Parathyroid adenoma (tissue), 2 donors: Measurements from ENCODE around the gene SLC6A19.
A peak's percentile ranks its signal among the peaks of the same experiment; 100 is the strongest.

ENCODE experiments used
- H2AFZ ChIP-seq: fragments of 300-600 bp; sonication (generic); one replicate; pipeline ENCODE4 v1.7.0; 2017; ENCODE audit warnings: antibody characterized with exemption, mild to moderate bottlenecking
- H3K27ac ChIP-seq: fragments of 300-600 bp; sonication (generic); one replicate; pipeline ENCODE4 v1.7.0; 2017
- H3K27me3 ChIP-seq: fragments of 300-600 bp; sonication (generic); one replicate; pipeline ENCODE4 v1.7.0; 2017; ENCODE audit warnings: low read length; ENCODE audit not compliant: control insufficient read depth, insufficient read depth
- H3K36me3 ChIP-seq: fragments of 300-600 bp; sonication (generic); one replicate; pipeline ENCODE4 v1.7.0; 2017; ENCODE audit warnings: low read length; ENCODE audit not compliant: control insufficient read depth, insufficient read depth
- H3K4me1 ChIP-seq: fragments of 300-600 bp; sonication (generic); one replicate; pipeline ENCODE4 v1.7.0; 2017; ENCODE audit warnings: control low read depth
- H3K4me2 ChIP-seq: fragments of 300-600 bp; sonication (generic); one replicate; pipeline ENCODE4 v1.7.0; 2017; ENCODE audit warnings: low read length
- H3K4me3 ChIP-seq: fragments of 300-600 bp; sonication (generic); one replicate; pipeline ENCODE4 v1.7.0; 2017; ENCODE audit warnings: low read depth, low read length
- H3K79me2 ChIP-seq: fragments of 300-600 bp; sonication (generic); one replicate; pipeline ENCODE4 v1.7.0; 2017; ENCODE audit warnings: control low read depth
- H3K9ac ChIP-seq: fragments of 300-600 bp; sonication (generic); one replicate; pipeline ENCODE4 v1.7.0; 2017; ENCODE audit warnings: mild to moderate bottlenecking
- H3K9me3 ChIP-seq: fragments of 300-600 bp; sonication (generic); one replicate; pipeline ENCODE4 v1.7.0; 2017; ENCODE audit warnings: low read length; ENCODE audit not compliant: control insufficient read depth
- TF ChIP-seq, protein P1 (sequence below): fragments of 300-600 bp; sonication (generic); IDR thresholded peaks from one replicate; pipeline ENCODE4 v1.7.0; 2017; ENCODE audit warnings: antibody characterized with exemption, mild to moderate bottlenecking
- donor health status: primary hyperparathyroidism.

Gene SLC6A19

DNA sequence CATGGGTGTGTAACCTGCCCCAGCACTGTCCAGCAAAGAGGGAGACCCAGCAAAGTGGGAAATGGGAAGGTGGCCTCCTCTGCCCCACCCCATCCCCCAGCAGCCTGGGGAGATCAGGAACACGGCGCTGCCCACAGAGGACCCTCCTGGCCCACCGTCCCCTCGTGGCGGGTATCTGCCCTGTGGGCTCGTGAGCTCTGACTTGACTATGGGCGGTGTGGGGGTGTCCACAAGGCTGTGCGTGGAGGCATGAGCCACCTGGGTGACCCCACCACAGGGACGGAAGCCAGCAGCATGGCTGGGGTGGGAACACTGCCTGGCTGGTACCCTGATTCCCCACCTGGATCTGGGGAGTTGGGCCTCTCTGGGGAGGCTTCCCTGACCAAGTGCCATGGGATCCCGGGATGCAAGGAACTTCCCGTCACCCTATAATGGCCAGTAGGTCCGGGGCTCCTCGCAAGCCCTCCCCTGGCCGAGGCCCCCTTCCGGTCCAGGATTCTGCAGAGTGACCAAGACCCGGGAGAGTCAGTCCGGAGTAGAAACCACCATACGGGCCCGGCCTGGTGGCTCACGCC lies 29.3 kb upstream of the SLC6A19 start:
- no peaks in the 10 kb centered on the region for H3K9me3 ChIP-seq
- no peaks in the 10 kb centered on the region for H3K27me3 ChIP-seq
- no peak overlapping the region for H2AFZ ChIP-seq
- no peaks in the 10 kb centered on the region for H3K79me2 ChIP-seq
- H3K4me2 ChIP-seq = no peak overlapping the region
- H3K27ac ChIP-seq = no peak overlapping the region
- no peaks in the 10 kb centered on the region for H3K36me3 ChIP-seq
- no peak overlapping the region for H3K9ac ChIP-seq
- H3K4me3 ChIP-seq = no peak overlapping the region
- TF ChIP-seq, protein P1, sequence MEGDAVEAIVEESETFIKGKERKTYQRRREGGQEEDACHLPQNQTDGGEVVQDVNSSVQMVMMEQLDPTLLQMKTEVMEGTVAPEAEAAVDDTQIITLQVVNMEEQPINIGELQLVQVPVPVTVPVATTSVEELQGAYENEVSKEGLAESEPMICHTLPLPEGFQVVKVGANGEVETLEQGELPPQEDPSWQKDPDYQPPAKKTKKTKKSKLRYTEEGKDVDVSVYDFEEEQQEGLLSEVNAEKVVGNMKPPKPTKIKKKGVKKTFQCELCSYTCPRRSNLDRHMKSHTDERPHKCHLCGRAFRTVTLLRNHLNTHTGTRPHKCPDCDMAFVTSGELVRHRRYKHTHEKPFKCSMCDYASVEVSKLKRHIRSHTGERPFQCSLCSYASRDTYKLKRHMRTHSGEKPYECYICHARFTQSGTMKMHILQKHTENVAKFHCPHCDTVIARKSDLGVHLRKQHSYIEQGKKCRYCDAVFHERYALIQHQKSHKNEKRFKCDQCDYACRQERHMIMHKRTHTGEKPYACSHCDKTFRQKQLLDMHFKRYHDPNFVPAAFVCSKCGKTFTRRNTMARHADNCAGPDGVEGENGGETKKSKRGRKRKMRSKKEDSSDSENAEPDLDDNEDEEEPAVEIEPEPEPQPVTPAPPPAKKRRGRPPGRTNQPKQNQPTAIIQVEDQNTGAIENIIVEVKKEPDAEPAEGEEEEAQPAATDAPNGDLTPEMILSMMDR = no peak
- H3K4me1 ChIP-seq = no peaks in the 10 kb centered on the region

DNA sequence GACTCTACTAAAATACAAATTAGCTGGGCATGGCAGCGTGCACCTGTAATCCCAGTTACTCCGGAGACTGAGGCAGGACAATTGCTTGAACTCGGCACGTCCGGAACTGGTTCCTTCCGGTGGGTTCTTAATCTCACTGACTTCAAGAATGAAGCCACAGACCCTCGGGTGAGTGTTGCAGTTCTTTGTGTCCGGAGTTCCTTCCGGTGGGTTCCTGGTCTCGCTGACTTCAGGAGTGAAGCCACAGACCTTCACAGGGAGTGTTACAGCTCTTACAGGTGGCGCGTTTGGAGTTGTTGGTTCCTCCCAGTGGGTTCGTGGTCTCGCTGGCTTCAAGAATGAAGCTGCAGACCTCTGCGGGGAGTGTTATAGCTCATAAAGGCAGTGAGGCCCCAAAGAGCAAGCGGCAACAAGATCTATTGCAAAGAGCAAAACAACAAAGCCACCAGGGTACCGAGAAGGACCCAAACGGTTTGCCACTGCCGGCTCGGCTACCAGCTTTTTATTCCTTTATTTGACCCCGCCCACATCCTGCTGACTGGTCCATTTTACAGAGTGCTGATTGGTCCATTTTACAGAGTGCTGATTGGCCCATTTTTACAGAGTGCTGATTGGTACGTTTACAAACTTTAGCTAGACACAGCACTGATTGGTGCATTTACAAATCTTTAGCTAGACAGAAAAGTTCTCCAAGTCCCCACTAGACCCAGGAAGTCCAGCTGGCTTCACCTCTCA lies 28.6 kb upstream of the SLC6A19 start:
- Histone ChIP-seq H3K36me3 (no peaks in the 10 kb centered on the region), H3K79me2 (no peaks in the 10 kb centered on the region), H3K4me2 (no peak overlapping the region), H3K9ac (no peak overlapping the region), H3K27ac (no peak overlapping the region), H3K27me3 (no peaks in the 10 kb centered on the region), H3K9me3 (no peaks in the 10 kb centered on the region), H3K4me1 (no peaks in the 10 kb centered on the region), H3K4me3 (no peak overlapping the region), H2AFZ (no peak overlapping the region)
- TF ChIP-seq, protein P1 = no peak

DNA sequence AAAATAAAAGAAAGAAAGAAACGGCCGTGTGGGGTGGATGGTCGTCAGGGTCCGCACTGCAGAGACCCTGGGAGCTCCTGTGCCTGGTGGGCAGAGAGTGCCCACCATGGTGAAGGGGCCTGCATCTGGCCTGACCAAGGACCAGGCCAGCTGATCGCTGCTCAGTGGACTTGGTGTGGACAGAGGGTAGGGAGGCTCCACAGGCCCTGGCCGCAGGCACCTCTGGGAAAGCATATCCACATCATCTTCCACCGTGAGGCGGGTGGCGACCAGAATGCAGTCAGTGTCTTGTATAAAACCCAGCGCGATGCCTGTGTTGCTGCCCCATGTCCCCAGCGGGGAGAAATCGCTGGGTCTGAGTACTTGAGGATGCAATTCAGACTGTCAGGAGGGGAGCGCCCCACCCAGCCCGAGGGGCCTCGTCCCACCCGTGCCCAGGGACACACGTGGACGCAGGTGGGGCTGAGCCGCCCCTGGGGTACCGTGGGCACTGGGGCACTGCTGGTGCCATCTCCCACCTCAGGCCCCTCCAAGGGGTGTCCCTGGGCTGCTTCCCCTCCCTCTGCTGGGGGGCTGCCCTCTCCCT lies 27.8 kb upstream of the SLC6A19 start:
- Histone ChIP-seq H3K79me2 (no peaks in the 10 kb centered on the region), H3K9ac (no peak overlapping the region), H3K4me3 (no peak overlapping the region), H3K36me3 (no peaks in the 10 kb centered on the region), H3K27me3 (no peaks in the 10 kb centered on the region), H3K9me3 (no peaks in the 10 kb centered on the region), H3K4me2 (no peak overlapping the region), H3K27ac (no peak overlapping the region), H2AFZ (no peak overlapping the region), H3K4me1 (no peaks in the 10 kb centered on the region)
- TF ChIP-seq, protein P1 = no peak

DNA sequence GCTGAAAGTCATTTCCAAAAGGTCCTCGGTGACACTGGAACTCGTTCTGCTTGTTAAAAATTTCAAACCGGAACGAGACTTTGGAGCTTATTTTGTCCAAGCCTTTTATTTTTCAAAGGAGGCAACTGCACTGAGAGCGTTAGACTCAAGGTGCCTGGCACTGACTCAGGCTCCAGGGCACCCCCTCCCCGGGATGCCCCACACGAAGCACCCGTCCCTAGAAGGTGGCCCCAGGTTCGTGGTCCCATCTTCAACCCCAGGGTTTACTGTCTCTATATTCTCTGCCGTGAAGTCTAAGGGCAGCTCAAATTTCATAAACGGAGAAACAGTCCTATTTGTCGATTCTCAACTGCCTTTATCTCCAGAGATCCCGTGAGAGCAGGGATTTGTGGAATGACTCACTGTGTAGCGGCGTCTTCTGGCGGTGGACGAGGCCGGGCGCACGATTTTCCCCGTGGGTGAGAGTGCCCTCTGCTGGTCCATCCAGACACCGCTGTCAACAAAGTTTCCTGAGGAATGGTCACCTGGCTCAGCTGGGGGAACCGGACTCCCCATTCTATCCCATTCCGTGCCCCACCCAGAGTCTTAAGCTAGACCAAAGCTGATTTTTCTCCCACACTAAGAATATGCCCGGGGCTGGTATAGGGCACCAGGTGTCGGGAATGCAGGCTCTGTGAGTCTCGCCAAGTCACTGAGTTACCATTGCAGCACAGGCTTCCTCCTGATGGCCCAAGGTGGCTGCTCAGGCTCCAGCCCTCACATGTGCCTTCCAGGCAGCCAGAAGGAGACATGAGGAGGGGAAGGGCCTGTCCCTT lies 27.1 kb upstream of the SLC6A19 start:
- Histone ChIP-seq H3K4me2 (no peak overlapping the region), H3K4me3 (no peak overlapping the region), H3K27me3 (no peaks in the 10 kb centered on the region), H3K27ac (no peak overlapping the region), H3K4me1 (no peaks in the 10 kb centered on the region), H3K36me3 (no peaks in the 10 kb centered on the region), H3K79me2 (no peaks in the 10 kb centered on the region), H3K9me3 (no peaks in the 10 kb centered on the region), H2AFZ (peak overlapping the region; percentile 54), H3K9ac (no peak overlapping the region)
- TF ChIP-seq, protein P1 = peak; percentile 66
